DMS 273 (cell line): ENCODE measurements around the gene NDRG3.
A peak's percentile ranks its signal among the peaks of the same experiment; 100 is the strongest.

Experiments
- DNase-seq: peaks from one replicate; lab custom pipeline; 2025; ENCODE audit not compliant: unreplicated experiment; lab: John Stamatoyannopoulos, UW

The NDRG3 gene

GRCh38 chr20:36761125-36761524 is 15.2 kb upstream of the NDRG3 start:
- DNase-seq, result no peak

- DNase-seq, result no peak
These were observed 14.8 kb upstream of the NDRG3 start for GRCh38 chr20:36760647-36761046.

- no peak for DNase-seq
These were observed 12.4 kb upstream of the NDRG3 start for GRCh38 chr20:36758276-36758675.

DNA sequence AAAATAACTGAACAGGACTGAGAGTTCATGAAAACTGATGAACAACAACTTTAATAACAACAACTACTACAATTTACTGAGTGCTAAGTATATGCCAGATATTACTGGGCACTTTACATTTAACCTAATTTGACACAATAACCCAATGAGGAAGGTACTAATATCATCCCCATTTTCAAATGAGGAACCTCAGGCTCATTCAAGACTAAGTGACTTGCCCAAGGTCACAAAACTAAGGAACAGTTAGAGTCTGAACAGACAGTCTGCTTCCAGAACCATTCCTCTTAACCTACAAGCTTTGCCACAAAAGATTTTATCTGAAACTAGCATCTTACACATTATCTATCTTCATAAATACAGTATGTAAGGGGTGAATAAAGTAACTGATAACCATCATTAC is 10.6 kb upstream of the NDRG3 start:
- no peak for DNase-seq

- DNase-seq, result peak; percentile 82
These were observed 8.8 kb upstream of the NDRG3 start for GRCh38 chr20:36754656-36755222.

DNA sequence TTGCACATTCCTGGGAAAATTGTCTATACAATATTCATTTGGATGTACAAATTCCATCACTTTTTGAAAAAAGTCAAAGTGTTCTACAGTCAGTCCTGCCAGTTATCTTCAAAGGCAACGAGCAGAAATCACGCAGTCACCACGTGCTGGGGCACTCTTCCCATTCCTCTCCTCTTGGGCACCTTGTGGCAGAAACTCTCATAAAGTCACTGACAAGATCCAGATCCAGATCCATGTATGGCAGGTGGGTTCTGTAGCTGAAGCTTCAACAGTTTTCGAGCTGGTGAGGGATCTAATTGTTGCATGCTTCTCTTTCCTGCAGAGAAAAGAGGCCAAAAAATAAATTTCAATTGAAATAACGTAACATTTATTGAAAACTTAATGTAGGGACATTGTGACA is 6.7 kb upstream of the NDRG3 start:
- no peak for DNase-seq

DNA sequence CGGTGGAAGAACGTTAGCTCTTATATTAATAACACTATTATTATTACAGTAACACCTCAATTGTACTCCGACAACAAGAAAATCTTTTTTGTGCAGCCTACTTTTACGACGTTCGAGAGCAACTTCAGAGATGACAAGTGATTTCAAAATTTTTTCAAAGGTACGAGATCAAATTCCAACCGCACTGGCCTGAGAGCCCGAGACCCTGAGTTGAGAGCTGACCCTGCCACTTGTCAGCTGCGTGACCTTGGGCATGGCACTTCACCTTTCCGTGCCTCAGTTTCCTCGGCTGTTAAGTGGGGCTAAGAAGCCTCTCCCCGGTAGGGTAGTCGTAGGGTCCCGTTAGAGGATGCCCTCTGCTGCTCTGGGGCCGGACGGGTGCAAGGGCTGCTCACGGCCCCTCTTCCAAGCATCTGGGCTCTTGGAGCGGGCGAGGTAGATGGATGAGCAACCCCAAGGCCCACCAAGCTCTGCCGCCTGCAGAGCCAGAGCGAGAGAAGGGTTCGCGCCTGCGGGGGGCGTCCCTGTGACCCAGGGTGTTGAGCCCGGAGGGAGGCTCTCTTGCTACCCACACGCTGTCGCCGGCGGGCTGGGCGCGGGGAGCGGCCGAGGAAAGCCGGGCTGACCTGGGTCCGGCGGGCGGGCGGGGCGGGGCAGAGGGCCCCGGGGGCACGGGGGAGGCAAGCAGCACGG is 510 bp downstream of the NDRG3 start:
- peak; percentile 70 for DNase-seq

GRCh38 chr20:36744764-36745191 is 1.1 kb downstream of the NDRG3 start:
- peak; percentile 70 for DNase-seq

GRCh38 chr20:36744243-36744642 is 1.6 kb downstream of the NDRG3 start:
- DNase-seq, result no peak

GRCh38 chr20:36742558-36742957 is 3.3 kb downstream of the NDRG3 start:
- no peak for DNase-seq

GRCh38 chr20:36741072-36741471 is 4.8 kb downstream of the NDRG3 start:
- no peak for DNase-seq

GRCh38 chr20:36737183-36737499 is 8.7 kb downstream of the NDRG3 start:
- DNase-seq, result no peak

DNA sequence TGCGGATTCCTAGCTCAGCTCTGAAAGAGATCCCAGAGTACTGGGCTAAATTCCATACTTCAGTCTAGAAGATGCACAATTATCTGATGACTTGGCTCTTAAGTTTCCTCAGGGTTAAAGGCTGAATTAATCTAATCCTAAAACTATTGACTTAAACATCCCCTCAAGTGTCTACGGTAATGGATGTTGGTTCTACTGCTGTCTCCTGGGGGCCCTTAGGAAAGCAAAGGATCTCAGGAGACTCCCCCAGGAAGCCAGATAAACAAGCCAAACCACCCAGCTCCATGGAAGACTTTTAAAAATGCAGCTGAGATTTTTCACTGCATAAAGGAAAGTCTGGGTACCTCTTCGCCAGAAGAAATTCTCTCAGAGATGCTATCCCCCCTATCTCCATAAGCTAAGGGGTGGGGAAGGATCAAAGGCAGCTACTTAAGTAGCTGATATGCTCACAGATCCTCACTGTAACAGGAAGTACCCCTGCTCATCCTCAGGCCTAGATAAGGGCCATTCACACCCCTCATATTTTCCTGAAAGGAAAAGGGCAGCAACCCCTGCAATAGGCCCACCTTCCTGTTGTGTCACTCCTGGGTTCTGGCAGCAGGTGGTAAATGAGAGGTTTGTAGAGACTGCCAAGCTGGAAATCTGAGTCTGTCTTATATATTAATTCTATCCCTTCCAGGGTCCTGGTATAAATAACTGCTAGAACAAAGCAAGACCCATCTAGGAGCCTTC is 9.3 kb downstream of the NDRG3 start:
- DNase-seq, result no peak

DNA sequence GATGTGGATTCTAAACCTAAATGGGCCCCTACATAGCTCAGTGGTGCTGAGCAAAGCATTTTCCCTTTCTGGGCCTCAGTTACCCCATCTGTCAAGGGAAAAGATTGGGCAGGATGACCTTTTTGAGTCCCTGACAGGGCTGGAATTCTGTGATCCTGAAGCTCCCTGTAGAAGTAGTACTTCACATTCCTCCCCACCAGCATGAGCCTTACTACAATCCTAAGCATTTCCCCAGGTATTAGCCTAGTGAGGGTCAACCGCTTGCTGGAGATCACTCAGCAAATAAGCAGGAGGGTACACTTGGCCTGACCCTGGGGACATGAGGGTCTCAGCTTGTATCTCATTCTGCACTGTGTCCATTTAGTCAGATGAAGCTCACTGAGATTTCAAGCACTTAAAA is 13.4 kb downstream of the NDRG3 start:
- DNase-seq, result no peak

- peak; percentile 28 for DNase-seq
These were observed 16.9 kb downstream of the NDRG3 start for GRCh38 chr20:36728986-36729385.

GRCh38 chr20:36726168-36726567 is 19.7 kb downstream of the NDRG3 start:
- no peak for DNase-seq

- DNase-seq, result no peak
These were observed 25.4 kb downstream of the NDRG3 start for GRCh38 chr20:36720510-36720909.

DNA sequence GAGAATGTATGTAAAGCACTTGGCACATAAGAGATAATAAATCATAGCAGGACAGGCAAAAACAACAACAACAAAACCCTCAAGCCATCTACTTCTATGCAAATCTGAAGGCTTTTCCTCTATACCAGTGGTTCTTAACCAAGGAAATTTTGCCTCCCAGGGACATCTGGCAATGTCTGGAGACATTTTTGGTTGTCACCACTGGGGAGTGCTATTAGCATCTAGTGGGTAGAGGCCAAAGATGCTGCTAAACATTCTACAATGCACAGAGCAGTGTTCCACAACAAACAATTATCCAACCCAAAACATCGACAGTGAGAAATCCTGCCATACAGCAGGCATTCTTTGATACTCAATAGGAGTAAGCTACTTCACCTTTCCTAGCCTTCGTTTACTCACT is 28.2 kb downstream of the NDRG3 start:
- peak; percentile 45 for DNase-seq

- DNase-seq, result no peak
These were observed 28.9 kb downstream of the NDRG3 start for GRCh38 chr20:36717021-36717420.

- DNase-seq, result no peak
These were observed 33.1 kb downstream of the NDRG3 start for GRCh38 chr20:36712775-36713174.

- no peak for DNase-seq
These were observed 36.8 kb downstream of the NDRG3 start for GRCh38 chr20:36709126-36709525.

GRCh38 chr20:36703530-36703929 is 42.4 kb downstream of the NDRG3 start:
- no peak for DNase-seq
